GM18907 (cell line): ENCODE results near the gene NEGR1.

Experiments
- ATAC-seq: cut with Tn5 transposase; IDR thresholded peaks from one replicate; pipeline ENCODE4 v1.9.1; 2021; ENCODE audit warnings: mild to moderate bottlenecking, moderate library complexity; ENCODE audit not compliant: unreplicated experiment

NEGR1 gene

GRCh38 chr1:71869326-71869725, 413.0 kb downstream of the NEGR1 start:
- no peak for ATAC-seq

- ATAC-seq: no peak
These were observed 419.6 kb downstream of the NEGR1 start for GRCh38 chr1:71862756-71863155.

- no peak for ATAC-seq
These were observed 421.3 kb downstream of the NEGR1 start for GRCh38 chr1:71861022-71861421.

- no peak for ATAC-seq
These were observed 422.5 kb downstream of the NEGR1 start for GRCh38 chr1:71859806-71860205.

GRCh38 chr1:71857862-71858261, 424.5 kb downstream of the NEGR1 start:
- ATAC-seq: no peak

- ATAC-seq: no peak
These were observed 429.0 kb downstream of the NEGR1 start for GRCh38 chr1:71853360-71853759.

GRCh38 chr1:71850936-71851335, 431.4 kb downstream of the NEGR1 start:
- no peak for ATAC-seq

- no peak for ATAC-seq
These were observed 431.8 kb downstream of the NEGR1 start for GRCh38 chr1:71850515-71850914.

GRCh38 chr1:71843012-71843411, 439.3 kb downstream of the NEGR1 start:
- ATAC-seq: no peak

- ATAC-seq: no peak
These were observed 442.5 kb downstream of the NEGR1 start for GRCh38 chr1:71839876-71840275.

GRCh38 chr1:71836904-71837303, 445.4 kb downstream of the NEGR1 start:
- ATAC-seq: no peak

GRCh38 chr1:71835442-71835813, 446.9 kb downstream of the NEGR1 start:
- ATAC-seq: peak; percentile 94

GRCh38 chr1:71834601-71835441, 447.5 kb downstream of the NEGR1 start:
- ATAC-seq: peak; percentile 13

- ATAC-seq: no peak
These were observed 450.7 kb downstream of the NEGR1 start for GRCh38 chr1:71831646-71832045.

GRCh38 chr1:71829346-71829745, 453.0 kb downstream of the NEGR1 start:
- no peak for ATAC-seq

- ATAC-seq: no peak
These were observed 453.8 kb downstream of the NEGR1 start for GRCh38 chr1:71828431-71829012.

- no peak for ATAC-seq
These were observed 458.5 kb downstream of the NEGR1 start for GRCh38 chr1:71823708-71824305.

- ATAC-seq: no peak
These were observed 465.3 kb downstream of the NEGR1 start for GRCh38 chr1:71817028-71817427.

- no peak for ATAC-seq
These were observed 473.3 kb downstream of the NEGR1 start for GRCh38 chr1:71809085-71809484.

GRCh38 chr1:71804140-71804539, 478.2 kb downstream of the NEGR1 start:
- ATAC-seq: no peak

- no peak for ATAC-seq
These were observed 486.3 kb downstream of the NEGR1 start for GRCh38 chr1:71796006-71796405.

- no peak for ATAC-seq
These were observed 490.1 kb downstream of the NEGR1 start for GRCh38 chr1:71792264-71792663.
